Activated CD8-positive, alpha-beta memory T cell treated with anti-CD3 and anti-CD28 coated beads, Interleukin-2, amount 50 U/mL, for 24 hours (primary cell): ENCODE measurements around the gene PEX10.
"Not testable (repeated sequence)": the region's sequence is repeated elsewhere in the genome, so short reads cannot be mapped to it uniquely, and the experiment has no call there.

Source experiments
- DNase-seq: peaks from one replicate; pipeline ENCODE4 v3.0.0-alpha.2; 2020; ENCODE audit errors: extremely low read depth

The PEX10 gene

DNA sequence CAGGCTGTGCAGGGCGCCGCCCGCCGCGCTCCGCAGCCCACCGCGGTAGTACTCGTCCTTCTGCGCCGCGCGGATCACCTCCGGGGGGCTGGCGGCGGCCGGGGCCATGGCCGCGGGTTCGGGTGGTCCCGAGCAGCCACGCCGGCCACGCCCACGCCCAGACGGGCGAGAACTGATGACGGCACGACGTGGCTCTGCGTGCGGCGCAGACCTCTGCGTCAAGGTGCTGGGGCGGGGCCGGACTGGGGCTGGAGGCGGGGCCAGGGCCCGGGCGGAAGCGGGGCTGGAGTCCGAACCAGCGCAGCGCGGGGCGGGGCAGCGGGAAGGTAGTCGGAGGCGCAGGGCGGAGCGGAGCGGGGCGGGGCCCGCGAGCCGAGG is at the start of gene PEX10:
PEX10 (minus strand) TSS at position 170 of the 378 bp plus-strand sequence; CDS start at position 108, 62 bp downstream.
- DNase-seq: peak; percentile 95

DNA sequence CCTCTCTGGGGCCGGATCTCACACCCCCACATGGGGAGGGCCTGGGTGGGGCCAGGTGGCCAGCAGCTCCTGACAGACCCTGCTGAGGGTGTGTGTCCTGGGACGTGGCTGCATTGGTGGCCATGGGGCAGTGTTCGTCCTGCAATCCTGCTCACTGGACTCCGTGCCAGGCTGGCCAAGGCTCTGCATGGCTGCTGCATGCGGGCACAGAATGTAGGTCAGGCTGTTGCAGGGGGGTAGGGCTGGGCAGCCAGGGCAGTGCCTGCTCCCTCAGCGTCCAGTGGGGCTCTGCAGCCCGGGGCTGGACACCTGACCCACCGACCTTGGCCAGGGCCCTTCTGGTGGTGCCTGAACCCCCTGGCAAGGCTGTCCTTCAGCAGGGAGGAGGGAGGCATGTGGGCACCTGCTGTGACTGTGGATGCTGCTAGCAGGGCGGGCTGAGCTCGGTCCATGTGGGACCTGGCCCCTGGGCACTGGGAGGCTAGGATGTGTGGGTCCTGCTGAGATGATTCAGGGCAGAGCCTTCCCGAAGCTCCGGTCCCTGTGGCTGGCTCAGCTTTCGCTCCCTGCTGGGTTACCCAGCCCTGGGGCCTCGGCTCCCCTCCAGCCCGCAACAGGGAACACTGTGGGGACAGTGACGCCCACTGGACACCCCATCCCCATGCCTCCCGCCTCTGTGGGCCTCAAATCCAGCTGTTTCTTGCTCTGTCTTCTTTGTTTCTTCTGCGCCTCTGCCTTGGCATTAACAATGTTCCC is 48.8 kb upstream of the PEX10 start:
- no peak for DNase-seq

DNA sequence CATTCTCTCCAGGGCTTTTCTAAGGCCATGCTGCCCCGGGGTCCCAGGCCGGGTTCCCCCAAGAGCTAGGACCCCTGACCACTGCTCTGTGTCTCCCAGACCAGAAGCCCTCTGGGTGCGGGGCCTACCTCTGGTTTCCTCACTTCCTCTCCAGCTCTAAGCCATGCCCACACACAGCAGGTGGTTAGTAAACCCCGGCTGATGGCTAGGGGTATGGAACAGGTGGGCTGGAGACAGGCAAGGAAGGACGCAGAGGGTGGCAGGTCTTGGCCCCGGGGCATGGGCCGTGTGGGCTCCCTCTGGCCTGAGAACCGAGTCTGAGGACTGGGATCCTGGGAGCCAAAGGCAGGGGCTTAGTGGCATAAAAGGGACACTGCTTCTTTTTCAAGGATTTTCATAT is 47.8 kb upstream of the PEX10 start:
- DNase-seq: no peak

DNA sequence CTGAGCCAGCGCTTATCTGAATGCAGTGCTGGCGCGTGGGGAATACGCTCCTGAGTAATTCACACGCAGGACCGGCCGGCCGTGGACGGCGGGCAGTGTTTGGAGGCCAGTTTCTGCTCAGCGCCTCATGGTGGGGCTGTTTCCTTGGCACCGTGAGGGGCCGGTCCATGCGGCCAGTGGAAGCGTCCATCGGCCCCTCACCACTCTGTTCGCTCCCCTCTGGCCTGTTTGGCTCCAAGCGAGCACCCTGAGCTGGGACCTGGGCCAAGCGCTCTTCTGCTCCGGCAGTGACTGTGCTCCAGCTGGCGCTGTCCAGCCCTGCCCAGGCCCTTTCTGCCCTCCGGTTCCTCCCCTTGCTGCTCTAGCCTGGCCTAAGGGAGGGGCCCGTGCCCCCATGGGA is 47.4 kb upstream of the PEX10 start:
- DNase-seq: no peak

DNA sequence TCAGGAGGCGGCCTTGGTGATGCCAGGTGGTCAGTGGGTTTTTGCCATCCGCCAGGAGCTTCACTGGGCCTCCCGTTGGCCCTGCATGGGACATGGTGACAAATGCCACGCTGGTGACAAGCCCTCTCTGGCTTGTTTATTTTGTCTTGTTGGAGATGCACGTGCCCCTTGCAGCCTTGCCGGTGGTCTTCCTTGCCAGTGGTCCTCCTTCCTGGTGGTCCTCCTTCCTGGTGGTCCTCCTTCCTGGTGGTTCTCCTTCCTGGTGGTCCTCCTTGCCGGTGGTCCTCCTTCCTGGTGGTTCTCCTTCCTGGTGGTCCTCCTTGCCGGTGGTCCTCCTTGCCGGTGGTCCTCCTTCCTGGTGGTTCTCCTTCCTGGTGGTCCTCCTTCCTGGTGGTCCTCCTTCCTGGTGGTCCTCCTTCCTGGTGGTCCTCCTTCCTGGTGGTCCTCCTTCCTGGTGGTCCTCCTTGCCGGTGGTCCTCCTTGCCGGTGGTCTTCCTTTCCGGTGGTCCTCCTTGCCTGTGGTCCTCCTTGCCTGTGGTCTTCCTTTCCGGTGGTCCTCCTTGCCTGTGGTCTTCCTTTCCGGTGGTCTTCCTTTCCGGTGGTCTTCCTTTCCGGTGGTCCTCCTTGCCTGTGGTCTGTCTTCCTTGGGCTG is 46.9 kb upstream of the PEX10 start:
- DNase-seq: not testable (repeated sequence)

DNA sequence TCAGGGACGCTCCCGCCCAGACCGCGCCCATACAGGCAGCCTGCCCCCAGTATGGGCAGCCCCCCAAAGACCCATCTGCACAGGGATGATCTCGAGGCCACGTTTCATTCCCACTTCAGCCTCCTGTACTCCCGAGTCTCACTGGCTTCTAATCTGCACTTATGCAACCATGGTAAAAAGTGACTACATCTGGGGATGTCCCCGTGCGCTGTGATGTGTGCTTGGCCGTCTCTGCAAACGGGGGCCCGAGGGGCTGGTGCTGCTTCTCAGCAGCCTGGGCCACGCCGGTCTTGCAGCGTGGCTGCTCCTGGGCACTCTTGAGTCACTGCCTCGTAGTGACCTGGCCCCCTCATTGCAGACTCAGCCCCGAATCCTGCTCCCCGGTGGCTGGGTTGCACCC is 46.3 kb upstream of the PEX10 start:
- DNase-seq: no peak

- no peak for DNase-seq
Observed at GRCh38 chr1:2457444-2457843, 45.1 kb upstream of the PEX10 start.

DNA sequence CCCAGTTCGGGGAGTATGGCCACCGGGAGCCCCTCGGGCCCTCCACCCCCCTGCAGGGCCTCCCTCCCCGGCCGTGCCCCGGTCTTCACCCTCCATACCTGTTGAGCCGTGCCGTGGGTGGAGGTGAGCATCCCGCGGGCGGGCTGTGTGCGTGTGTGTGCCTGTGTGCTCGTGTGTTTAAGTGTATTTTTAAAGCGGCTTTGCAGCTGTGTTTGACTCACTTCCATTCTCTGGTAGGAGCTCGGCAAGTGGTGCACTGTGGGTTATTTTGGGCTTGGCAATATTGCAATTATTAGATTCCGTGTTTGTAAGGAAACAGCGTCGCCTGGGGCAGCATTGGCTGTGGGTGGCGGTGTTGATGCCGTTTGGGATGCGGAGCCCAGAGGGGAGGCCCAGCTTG is 43.4 kb upstream of the PEX10 start:
- no peak for DNase-seq

- DNase-seq: no peak
Observed at GRCh38 chr1:2454227-2454626, 41.9 kb upstream of the PEX10 start.

GRCh38 chr1:2452932-2453315 is 40.6 kb upstream of the PEX10 start:
- DNase-seq: no peak

GRCh38 chr1:2452201-2452931 is 40.0 kb upstream of the PEX10 start:
- DNase-seq: no peak

GRCh38 chr1:2451741-2452140 is 39.4 kb upstream of the PEX10 start:
- no peak for DNase-seq

DNA sequence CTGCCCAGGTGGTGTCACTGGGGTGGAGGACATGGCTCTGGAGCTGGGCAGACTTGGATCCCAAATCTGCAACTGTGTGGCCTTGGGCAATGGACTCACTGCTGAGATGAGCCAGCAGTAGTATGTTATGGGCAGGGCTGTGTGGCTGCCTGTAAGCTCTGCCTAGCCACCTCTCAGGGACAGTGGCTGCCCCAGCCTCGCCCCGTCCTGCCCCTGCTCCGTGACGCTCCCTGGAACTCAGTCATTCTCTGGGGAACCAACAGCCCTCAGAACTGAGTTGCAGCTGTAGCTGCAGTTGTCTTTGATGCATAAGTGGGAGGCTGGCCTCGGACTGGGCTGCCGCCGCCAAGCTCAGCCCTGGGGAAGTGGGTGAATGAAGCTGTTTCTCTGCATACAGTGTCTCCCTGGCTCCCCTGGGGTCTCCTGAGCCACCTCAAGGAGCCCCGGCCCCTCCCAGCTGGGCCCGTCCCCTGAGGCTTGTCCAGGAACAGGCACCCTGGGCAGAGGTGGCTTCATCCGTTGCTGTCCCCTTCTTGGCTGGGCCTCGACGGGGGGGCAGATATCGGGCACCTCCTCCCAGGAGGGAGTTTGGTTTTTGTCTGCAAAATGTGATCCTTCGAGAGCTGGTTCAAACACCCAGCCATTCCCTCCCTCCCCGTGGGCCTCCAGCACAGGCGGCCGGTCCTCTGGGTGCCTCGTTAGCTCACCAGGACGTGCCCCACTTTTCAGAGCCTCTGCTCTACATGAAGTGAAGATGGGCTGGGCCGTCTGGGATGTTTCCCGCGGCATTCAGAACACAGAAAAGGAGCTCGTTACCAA is 37.5 kb upstream of the PEX10 start:
- no peak for DNase-seq

GRCh38 chr1:2448098-2448445 is 35.7 kb upstream of the PEX10 start:
- no peak for DNase-seq

DNA sequence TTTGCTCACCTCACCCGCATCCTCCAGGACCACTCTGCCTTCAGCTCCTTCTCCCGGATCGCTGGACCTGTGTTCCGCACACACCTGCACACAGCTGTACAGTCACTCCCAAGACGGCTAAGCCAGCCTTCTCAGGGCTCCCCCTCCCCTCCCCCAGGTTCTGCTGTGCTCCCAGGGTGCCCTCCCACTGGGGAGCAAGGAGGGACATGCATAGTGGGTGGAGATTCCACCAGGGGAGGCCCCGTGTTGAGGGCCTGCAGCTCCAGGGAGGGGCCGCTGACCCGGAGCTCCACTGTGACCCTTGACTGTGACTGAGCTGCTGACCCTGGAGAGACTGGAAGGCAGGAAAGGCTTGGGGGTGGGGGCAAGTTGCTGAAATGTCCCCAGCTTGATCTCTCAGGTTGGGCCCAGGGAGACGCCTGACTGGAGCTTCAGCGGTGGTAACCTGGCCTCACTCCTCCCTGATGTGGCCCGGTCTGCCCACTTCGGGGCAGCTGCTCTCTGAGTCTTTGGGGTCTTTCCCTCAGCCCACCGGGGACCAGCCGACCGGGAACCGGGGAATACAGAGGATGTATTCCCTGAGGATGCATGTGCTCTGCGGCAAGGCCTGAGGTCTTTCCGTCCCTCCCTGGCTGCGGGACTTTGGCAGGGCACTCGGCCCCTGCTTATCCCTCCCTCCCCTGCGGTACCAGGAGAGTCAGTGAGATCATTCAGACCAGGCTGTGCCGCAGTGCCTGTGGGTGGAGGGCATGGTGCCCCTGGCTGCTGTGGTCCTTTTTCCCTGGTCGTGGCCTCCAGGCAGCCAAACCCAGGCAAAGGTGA is 35.1 kb upstream of the PEX10 start:
- DNase-seq: no peak

- DNase-seq: no peak
Observed at GRCh38 chr1:2446861-2447260, 34.5 kb upstream of the PEX10 start.

- no peak for DNase-seq
Observed at GRCh38 chr1:2446394-2446793, 34.0 kb upstream of the PEX10 start.

GRCh38 chr1:2445823-2446215 is 33.5 kb upstream of the PEX10 start:
- no peak for DNase-seq

- DNase-seq: no peak
Observed at GRCh38 chr1:2445162-2445822, 32.9 kb upstream of the PEX10 start.

GRCh38 chr1:2444138-2444591 is 31.8 kb upstream of the PEX10 start:
- DNase-seq: no peak
